ENCODE data around the gene TTC33.

Gene TTC33

DNA sequence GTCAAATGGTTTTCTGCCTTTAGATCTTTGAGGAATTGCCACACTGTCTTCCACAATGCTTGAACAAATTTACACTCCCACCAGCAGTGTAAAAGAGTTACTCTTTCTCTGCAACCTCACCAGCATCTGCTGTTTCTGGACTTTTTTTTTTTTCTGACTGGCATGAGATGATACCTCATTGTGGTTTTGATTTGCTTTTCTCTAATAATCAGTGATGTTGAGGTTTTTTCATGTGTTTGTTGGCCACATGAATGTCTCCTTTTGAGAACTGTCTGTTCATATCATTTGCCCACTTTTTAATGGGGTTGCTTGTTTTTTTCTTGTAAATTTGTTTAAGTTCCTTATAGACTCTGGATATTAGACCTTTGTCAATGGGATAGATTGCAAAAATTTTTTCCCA, 205.3 kb downstream of the TTC33 start:
- DNase-seq (ENCODE audit: low spot score) = no peak
- in situ Hi-C loops (cut with MboI; ENCODE audit: low sequenced_read_pairs, unreplicated experiment) = no loop called here
- TF ChIP-seq, protein P1, sequence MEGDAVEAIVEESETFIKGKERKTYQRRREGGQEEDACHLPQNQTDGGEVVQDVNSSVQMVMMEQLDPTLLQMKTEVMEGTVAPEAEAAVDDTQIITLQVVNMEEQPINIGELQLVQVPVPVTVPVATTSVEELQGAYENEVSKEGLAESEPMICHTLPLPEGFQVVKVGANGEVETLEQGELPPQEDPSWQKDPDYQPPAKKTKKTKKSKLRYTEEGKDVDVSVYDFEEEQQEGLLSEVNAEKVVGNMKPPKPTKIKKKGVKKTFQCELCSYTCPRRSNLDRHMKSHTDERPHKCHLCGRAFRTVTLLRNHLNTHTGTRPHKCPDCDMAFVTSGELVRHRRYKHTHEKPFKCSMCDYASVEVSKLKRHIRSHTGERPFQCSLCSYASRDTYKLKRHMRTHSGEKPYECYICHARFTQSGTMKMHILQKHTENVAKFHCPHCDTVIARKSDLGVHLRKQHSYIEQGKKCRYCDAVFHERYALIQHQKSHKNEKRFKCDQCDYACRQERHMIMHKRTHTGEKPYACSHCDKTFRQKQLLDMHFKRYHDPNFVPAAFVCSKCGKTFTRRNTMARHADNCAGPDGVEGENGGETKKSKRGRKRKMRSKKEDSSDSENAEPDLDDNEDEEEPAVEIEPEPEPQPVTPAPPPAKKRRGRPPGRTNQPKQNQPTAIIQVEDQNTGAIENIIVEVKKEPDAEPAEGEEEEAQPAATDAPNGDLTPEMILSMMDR (IDR thresholded peaks at IDR 0.05; ENCODE audit: borderline replicate concordance, control extremely low read depth, extremely low read depth, insufficient read depth, missing control alignments) = no peak

GRCh38 chr5:40549616-40550015, 206.1 kb downstream of the TTC33 start:
- DNase-seq (ENCODE audit: low spot score) = no peak

DNA sequence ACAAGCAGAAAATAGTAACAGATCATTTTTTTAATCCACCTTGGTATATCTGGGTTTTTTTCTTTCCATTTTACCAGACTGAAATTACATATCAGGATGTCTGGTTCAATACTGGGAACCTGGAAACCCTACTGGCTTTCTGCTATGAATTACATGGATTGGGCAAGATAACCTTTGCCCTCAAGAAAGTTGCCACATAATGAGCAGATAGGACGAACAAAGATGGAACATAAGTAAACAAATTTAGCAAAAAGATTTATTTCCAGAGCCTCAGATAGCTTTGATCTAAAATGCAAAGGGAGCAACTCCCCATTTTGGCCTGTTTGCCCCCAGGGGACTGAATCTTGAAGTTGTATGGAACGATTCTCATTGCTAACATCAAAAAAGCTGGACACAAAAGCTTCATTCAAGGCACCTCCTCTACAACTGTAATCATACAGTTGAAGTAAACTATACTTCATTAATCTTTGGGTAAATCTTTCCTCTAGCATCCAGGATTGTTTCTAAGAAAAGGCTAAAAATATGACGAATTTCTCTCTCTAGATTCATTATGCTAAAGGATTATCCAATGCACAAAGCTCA, 207.7 kb downstream of the TTC33 start:
- in situ Hi-C loops (cut with MboI; ENCODE audit: low sequenced_read_pairs, unreplicated experiment) = no loop called here
- TF ChIP-seq, protein P1 (IDR thresholded peaks at IDR 0.05; ENCODE audit: borderline replicate concordance, control extremely low read depth, extremely low read depth, insufficient read depth, missing control alignments) = no peak

More at GRCh38 chr5:40549616-40550015, 206.1 kb downstream of the TTC33 start:
- in situ Hi-C loops (cut with MboI; ENCODE audit: low sequenced_read_pairs, unreplicated experiment) = no loop called here
- TF ChIP-seq, protein P1 (IDR thresholded peaks at IDR 0.05; ENCODE audit: borderline replicate concordance, control extremely low read depth, extremely low read depth, insufficient read depth, missing control alignments) = no peak

DNA sequence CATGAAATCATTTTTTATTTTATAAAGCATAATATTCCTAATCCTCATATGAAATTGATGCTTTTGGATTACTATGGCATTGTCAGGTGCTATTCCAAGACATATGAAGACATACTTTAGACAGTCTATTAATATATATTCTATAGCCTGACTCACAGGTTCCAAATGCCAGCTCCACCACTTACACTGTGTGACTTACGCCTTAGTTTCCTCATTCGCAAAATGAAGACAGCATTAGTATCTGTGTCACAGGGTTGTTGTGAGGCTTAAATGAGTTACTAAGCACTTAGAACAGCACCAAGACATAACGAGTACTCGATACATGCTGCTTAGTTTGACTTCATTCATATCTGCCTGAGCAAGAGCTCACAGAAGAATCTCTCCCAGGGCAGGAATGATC, 208.2 kb downstream of the TTC33 start:
- DNase-seq (ENCODE audit: low spot score) = no peak
- TF ChIP-seq, protein P1 (IDR thresholded peaks at IDR 0.05; ENCODE audit: borderline replicate concordance, control extremely low read depth, extremely low read depth, insufficient read depth, missing control alignments) = no peak
- in situ Hi-C loops (cut with MboI; ENCODE audit: low sequenced_read_pairs, unreplicated experiment) = no loop called here

More for the DNA sequence above, 207.7 kb downstream of the TTC33 start:
- DNase-seq (ENCODE audit: low spot score) = no peak

- no peak for DNase-seq (ENCODE audit: low spot score)
- TF ChIP-seq, protein P1 (IDR thresholded peaks at IDR 0.05; ENCODE audit: borderline replicate concordance, control extremely low read depth, extremely low read depth, insufficient read depth, missing control alignments) = no peak
Measured at GRCh38 chr5:40540301-40540700, 215.5 kb downstream of the TTC33 start.

DNA sequence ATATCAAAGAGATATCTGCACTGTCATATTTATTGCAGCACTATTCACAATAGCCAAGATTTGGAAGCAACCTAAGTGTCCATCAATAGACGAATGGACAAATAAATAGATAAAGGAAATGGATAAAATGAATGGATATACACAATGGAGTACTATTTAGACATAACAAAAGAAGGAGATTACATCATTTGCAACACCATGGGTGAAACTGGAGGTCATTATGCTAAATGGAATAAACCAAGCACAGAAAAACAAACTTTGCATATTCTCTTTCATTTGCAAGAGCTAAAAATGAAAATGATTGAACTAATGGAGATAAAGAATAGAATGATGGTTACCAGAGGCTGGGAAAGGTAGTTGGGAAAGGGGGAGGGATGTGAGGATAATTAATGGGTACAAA, 231.1 kb downstream of the TTC33 start:
- no peak for DNase-seq (ENCODE audit: low spot score)
- in situ Hi-C loops (cut with MboI; ENCODE audit: low sequenced_read_pairs, unreplicated experiment) = no loop called here
- TF ChIP-seq, protein P1 (IDR thresholded peaks at IDR 0.05; ENCODE audit: borderline replicate concordance, control extremely low read depth, extremely low read depth, insufficient read depth, missing control alignments) = no peak

More at GRCh38 chr5:40540301-40540700, 215.5 kb downstream of the TTC33 start:
- in situ Hi-C loops (cut with MboI; ENCODE audit: low sequenced_read_pairs, unreplicated experiment) = no loop called here

Data from GM13976 (cell line).